HFFc6 (cell line): ENCODE data around the gene SOCS4. TPM values are rescaled to one million over a fixed set of nuclear protein-coding genes. Genes with fewer than 3 reads are reported as not detected.

ENCODE experiments used
- DNase-seq: peaks from one replicate; pipeline ENCODE4 v3.0.0-alpha.2; 2018
- H3K27ac Mint-ChIP-seq: 2 replicates; pipeline ENCODE4 v1.8.0; 2020; ENCODE audit warnings: mild to moderate bottlenecking, mixed read lengths
- H3K27me3 Mint-ChIP-seq: 2 replicates; pipeline ENCODE4 v1.8.0; 2021; ENCODE audit warnings: mild to moderate bottlenecking, moderate library complexity, mixed read lengths; ENCODE audit not compliant: insufficient read depth
- H3K36me3 Mint-ChIP-seq: 2 replicates; pipeline ENCODE4 v1.8.0; 2021; ENCODE audit warnings: low read depth, mixed read lengths
- H3K4me1 Mint-ChIP-seq: 2 replicates; pipeline ENCODE4 v1.8.0; 2020; ENCODE audit warnings: low read depth, mixed read lengths
- H3K4me3 Mint-ChIP-seq: 2 replicates; pipeline ENCODE4 v1.8.0; 2020; ENCODE audit warnings: mild to moderate bottlenecking, moderate library complexity, mixed read lengths
- H3K9me3 Mint-ChIP-seq: 2 replicates; pipeline ENCODE4 v1.8.0; 2020; ENCODE audit warnings: mild to moderate bottlenecking, mixed read lengths
- CTCF ChIP-seq: fragments of 200-600 bp; sonication (generic); IDR thresholded peaks from 2 replicates; pipeline ENCODE4 v1.5.0; 2021; ENCODE audit warnings: antibody characterized with exemption, mild to moderate bottlenecking
- total RNA-seq, 6 experiments: library from RNA; stranded (reverse); fragmentation: NEBNext Ultra II Directional; extraction: Animal tissue kit (Norgen Biotek cat#: 25700); gene quantifications; 2 replicates in 1 of 6; 3 replicates in 5 of 6; pipeline ENCODE4 v1.2.3, GENCODE V29; 2021

The SOCS4 gene
- total RNA-seq, 6 experiments from 2014 or later = 22.1 to 26.2 (median 23.6) TPM

GRCh38 chr14:55052269-55052930 is 25.4 kb downstream of the SOCS4 start:
- Mint-ChIP-seq H3K9me3 (no peaks in the 10 kb centered on the region), H3K4me1 (peaks cover 38% of the 10 kb centered on the region), H3K27me3 (no peaks in the 10 kb centered on the region), H3K27ac (peak overlapping the region; percentile 99), H3K4me3 (peak overlapping the region; percentile 89), H3K36me3 (peaks cover 37% of the 10 kb centered on the region)
- no peak for DNase-seq
- no peak for TF ChIP-seq CTCF

GRCh38 chr14:55053018-55053417 is 26.0 kb downstream of the SOCS4 start:
- DNase-seq = no peak
- no peaks in the 10 kb centered on the region for H3K27me3 Mint-ChIP-seq
- peak overlapping the region; percentile 89 for H3K4me3 Mint-ChIP-seq
- H3K9me3 Mint-ChIP-seq = no peaks in the 10 kb centered on the region
- peak overlapping the region; percentile 99 for H3K27ac Mint-ChIP-seq
- no peak for TF ChIP-seq CTCF
- H3K4me1 Mint-ChIP-seq = peaks cover 38% of the 10 kb centered on the region
- peaks cover 41% of the 10 kb centered on the region for H3K36me3 Mint-ChIP-seq

GRCh38 chr14:55053500-55053899 is 26.5 kb downstream of the SOCS4 start:
- H3K4me1 Mint-ChIP-seq = peaks cover 43% of the 10 kb centered on the region
- H3K27me3 Mint-ChIP-seq = no peaks in the 10 kb centered on the region
- H3K4me3 Mint-ChIP-seq = peak overlapping the region; percentile 89
- H3K9me3 Mint-ChIP-seq = no peaks in the 10 kb centered on the region
- H3K27ac Mint-ChIP-seq = peak overlapping the region; percentile 99
- TF ChIP-seq CTCF = no peak
- no peak for DNase-seq
- H3K36me3 Mint-ChIP-seq = peaks cover 45% of the 10 kb centered on the region

GRCh38 chr14:55054098-55054497 is 27.1 kb downstream of the SOCS4 start:
- no peak for TF ChIP-seq CTCF
- H3K27ac Mint-ChIP-seq = peak overlapping the region; percentile 9
- H3K9me3 Mint-ChIP-seq = no peaks in the 10 kb centered on the region
- H3K4me3 Mint-ChIP-seq = peak overlapping the region; percentile 34; the same call in 1 of the 2 replicates
- DNase-seq = no peak
- peaks cover 47% of the 10 kb centered on the region for H3K4me1 Mint-ChIP-seq
- peaks cover 46% of the 10 kb centered on the region for H3K36me3 Mint-ChIP-seq
- no peaks in the 10 kb centered on the region for H3K27me3 Mint-ChIP-seq

- Mint-ChIP-seq H3K36me3 (peaks cover 59% of the 10 kb centered on the region), H3K27ac (no peak overlapping the region), H3K9me3 (no peaks in the 10 kb centered on the region), H3K4me1 (peaks cover 51% of the 10 kb centered on the region), H3K27me3 (0 out of 2 replicates have a peak, but pooled peaks cover 2% of the 10 kb centered on the region), H3K4me3 (no peak overlapping the region)
- DNase-seq = no peak
- TF ChIP-seq CTCF = no peak
These were observed 30.9 kb downstream of the SOCS4 start for GRCh38 chr14:55057919-55058318.
